Pancreas (tissue), 10 donors: ENCODE measurements around the gene TRPC4. TPM values are rescaled to one million over a fixed set of nuclear protein-coding genes. Genes with fewer than 3 reads are reported as not detected.
"Not testable (repeated sequence)": the region's sequence is repeated elsewhere in the genome, so short reads cannot be mapped to it uniquely, and the experiment has no call there.

Experiments used
- ATAC-seq, 4 donors: fragments of 200-7000 bp; cut with Tn5 transposase; one replicate each; pipeline versions ENCODE4 v1.8.0 to v1.9.1; 2020; ENCODE audit warnings: mild to moderate bottlenecking in 4 of 4, moderate library complexity in 4 of 4
- DNase-seq, 6 donors: peaks; one replicate each; pipeline ENCODE4 v3.0.0-alpha.2; 2020
- FAIRE-seq: peaks from 2 replicates; lab custom pipeline; 2012; peaks lifted over from hg19 to GRCh38; lab: Jason Lieb, UNC
- H3K27ac ChIP-seq, 4 donors: fragments of 200-600 bp; sonication (generic); 1 replicate in 3 of 4; 2 replicates in 1 of 4; pipeline versions ENCODE4 v1.5.0 to v1.8.0; 2020
- H3K27me3 ChIP-seq, 4 donors: fragments of 200-600 bp; one replicate each; pipeline ENCODE4 v1.8.0; 2021
- H3K36me3 ChIP-seq, 3 donors: fragments of 200-600 bp; sonication (generic) in 1 of 3; one replicate each; pipeline versions ENCODE4 v1.5.0 to v1.8.0; 2020 to 2021
- H3K4me1 ChIP-seq, 3 donors: fragments of 200-600 bp; one replicate each; pipeline ENCODE4 v1.8.0; 2021
- H3K4me3 ChIP-seq, 4 donors: fragments of 200-600 bp; sonication (generic) in 2 of 4; one replicate each; pipeline versions ENCODE4 v1.5.0 to v1.8.0; 2020 to 2021
- H3K9me3 ChIP-seq, 4 donors: fragments of 200-600 bp; one replicate each; pipeline ENCODE4 v1.8.0; 2021
- CTCF ChIP-seq, 4 donors: fragments of 200-600 bp; sonication (generic) in 3 of 4; IDR thresholded peaks; one replicate each; pipeline versions ENCODE4 v1.5.0 to v1.8.0; 2021; ENCODE audit warnings: antibody characterized with exemption in 4 of 4
- WGBS, 2 donors: extraction: QIAGEN DNeasy Blood & Tissue Kit; methylation state at CpG; one replicate each; pipeline ENCODE4 v1.1.7; 2013; 5-methylcytosine and 5-hydroxymethylcytosine counted together
- intact Hi-C, 3 donors: fragments of 100-400 bp; cut with DNase I; formaldehyde crosslinking; loops; one replicate each; pipeline versions ENCODE4 v1.11.1 to v1.14.2; 2022
- polyA plus RNA-seq, 2 donors: library from polyadenylated mRNA; stranded (reverse); fragments of 200-250 nt; gene quantifications; one replicate each; pipeline ENCODE4 v1.2.3, GENCODE V29; 2013
- total RNA-seq, 6 donors: library from RNA; stranded (reverse); fragmentation: NEBNext Ultra II Directional in 4 of 6; extraction: Animal tissue kit (Norgen Biotek cat#: 25700) in 4 of 6; gene quantifications; one replicate each; pipeline versions ENCODE4 v1.2.1 to v1.2.4, GENCODE V29; 2021 to 2023
- donor health status: healthy with polysubstance abuse.
- donor health status: DM: no; HTN: no; CAD: no; lungs with moderate emphysema.
- donor health status: DM: no; HTN: no; CAD: no.
- donor health status: control.
- donor health status: control.
- donor health status: Bipolar disorder and iron deficiency.
- donor health status: DM: yes; HTN: yes; CAD: no.
- donor health status: DM: no; HTN: no; CAD: no.
- donor health status: DM: no; HTN: no; CAD: no.
- donor health status: DM: yes; HTN: yes; CAD: no.

TRPC4 gene
- total and polyA plus RNA-seq, 8 donors, result 0.32 to 1.7 (median 0.62) TPM

- TF ChIP-seq CTCF (IDR thresholded peaks at IDR 0.05), result no peak
- Histone ChIP-seq H3K9me3 (no peaks in the 10 kb centered on the region), H3K27me3 (no peaks in the 10 kb centered on the region), H3K36me3 (no peaks in the 10 kb centered on the region), H3K4me3 (no peak overlapping the region), H3K27ac (no peak overlapping the region), H3K4me1 (no peaks in the 10 kb centered on the region)
- intact Hi-C loops, result no loop called here
- WGBS, 2 donors, result 44 to 46% methylated on average over 2 of the region's 2 CpGs
- DNase-seq (no peak), ATAC-seq (no peak), FAIRE-seq (no peak)
These were observed 58.1 kb downstream of the TRPC4 start for GRCh38 chr13:37811441-37811840.

GRCh38 chr13:37806666-37807065, 62.9 kb downstream of the TRPC4 start:
- intact Hi-C loops, result no loop called here
- Histone ChIP-seq H3K4me3 (no peak overlapping the region), H3K4me1 (no peaks in the 10 kb centered on the region), H3K36me3 (no peaks in the 10 kb centered on the region), H3K27me3 (no peaks in the 10 kb centered on the region), H3K27ac (no peak overlapping the region), H3K9me3 (no peaks in the 10 kb centered on the region)
- DNase-seq, result no peak
- no peak for TF ChIP-seq CTCF (IDR thresholded peaks at IDR 0.05)
- no peak for ATAC-seq
- FAIRE-seq, result no peak
- WGBS, 2 donors, result 59 to 76% methylated on average over 3 of the region's 3 CpGs

GRCh38 chr13:37797631-37798030, 71.9 kb downstream of the TRPC4 start:
- Histone ChIP-seq H3K4me3 (no peak overlapping the region), H3K4me1 (no peaks in the 10 kb centered on the region), H3K27me3 (no peaks in the 10 kb centered on the region), H3K36me3 (no peaks in the 10 kb centered on the region), H3K9me3 (no peaks in the 10 kb centered on the region), H3K27ac (no peak overlapping the region)
- DNase-seq (no peak), ATAC-seq (no peak), FAIRE-seq (no peak)
- WGBS, 2 donors, result 58 to 73% methylated on average over 3 of the region's 3 CpGs
- TF ChIP-seq CTCF (IDR thresholded peaks at IDR 0.05), result no peak
- intact Hi-C loops, result no loop called here

GRCh38 chr13:37796795-37797194, 72.8 kb downstream of the TRPC4 start:
- FAIRE-seq, DNase-seq, intact Hi-C loops, ATAC-seq, H3K27ac ChIP-seq, H3K9me3 ChIP-seq, H3K4me1 ChIP-seq, H3K27me3 ChIP-seq, H3K4me3 ChIP-seq, H3K36me3 ChIP-seq: not testable (repeated sequence)
- WGBS, 2 donors, result 82 to 93% methylated on average over 4 of the region's 4 CpGs

GRCh38 chr13:37795326-37795725, 74.2 kb downstream of the TRPC4 start:
- H3K36me3 ChIP-seq, result no peaks in the 10 kb centered on the region
- no peak for DNase-seq
- no peak for TF ChIP-seq CTCF (IDR thresholded peaks at IDR 0.05)
- intact Hi-C loops, result no loop called here
- H3K27me3 ChIP-seq, result no peaks in the 10 kb centered on the region
- no peak overlapping the region for H3K27ac ChIP-seq
- no peak for ATAC-seq
- FAIRE-seq, result no peak
- H3K4me1 ChIP-seq, result no peaks in the 10 kb centered on the region
- H3K9me3 ChIP-seq, result no peaks in the 10 kb centered on the region
- H3K4me3 ChIP-seq, result no peak overlapping the region

- ATAC-seq, result no peak
- no peaks in the 10 kb centered on the region for H3K4me1 ChIP-seq
- no peak for FAIRE-seq
- WGBS, 2 donors, result 84 to 91% methylated on average over 2 of the region's 2 CpGs
- DNase-seq, result no peak
- H3K9me3 ChIP-seq, result no peaks in the 10 kb centered on the region
- H3K36me3 ChIP-seq, result no peaks in the 10 kb centered on the region
- no peaks in the 10 kb centered on the region for H3K27me3 ChIP-seq
- intact Hi-C loops, result no loop called here
- no peak overlapping the region for H3K4me3 ChIP-seq
- no peak for TF ChIP-seq CTCF (IDR thresholded peaks at IDR 0.05)
- H3K27ac ChIP-seq, result no peak overlapping the region
These were observed 77.9 kb downstream of the TRPC4 start for GRCh38 chr13:37791699-37792098.
